ENCODE results near the gene GSTO1. TPM values are rescaled to one million over a fixed set of nuclear protein-coding genes. Genes with fewer than 3 reads are reported as not detected.

The GSTO1 gene
- polyA plus RNA-seq, 1 donor (not counting 4 experiments of a cell fraction or from before 2014, with no cell fraction given): 338 TPM

DNA sequence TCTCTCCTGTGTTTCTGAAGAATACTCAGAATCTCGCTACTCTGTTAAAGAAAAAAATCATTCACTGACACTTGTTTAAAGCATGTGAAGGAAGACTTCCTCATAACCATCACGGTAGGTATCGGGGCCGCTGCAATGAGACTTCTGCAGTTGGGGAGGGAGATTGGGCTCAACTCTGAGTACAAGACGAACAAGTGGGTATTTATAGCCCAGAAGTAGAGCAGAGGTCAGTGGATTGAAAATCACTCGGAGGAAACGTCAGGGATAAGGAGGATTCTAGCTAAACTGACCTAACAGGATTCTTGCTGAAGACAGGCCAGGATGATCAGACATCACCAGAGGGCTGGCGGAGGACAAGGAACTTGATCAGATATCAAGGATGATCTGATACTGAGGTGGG lies 50.2 kb downstream of the GSTO1 start:
- peaks cover 0 to 4% of the 10 kb centered on the region in 2 experiments for H3K36me3 ChIP-seq (ENCODE audit: control insufficient read depth in 2 of 2, extremely low read depth in 1 of 2, insufficient read depth in 2 of 2, low read length in 2 of 2)
- no peaks in the 10 kb centered on the region for H3K79me2 ChIP-seq (ENCODE audit: control insufficient read depth, insufficient read depth, low read length)
- no peak for FAIRE-seq
- H3K9ac ChIP-seq (ENCODE audit: control insufficient read depth, extremely low read depth, insufficient read depth, low read length): no peak overlapping the region
- no peaks in the 10 kb centered on the region for H3K27me3 ChIP-seq (ENCODE audit: control insufficient read depth, extremely low read depth, insufficient read depth, low read length)
- H3K27ac ChIP-seq (ENCODE audit: control insufficient read depth, insufficient read depth, low read length): no peak overlapping the region
- no peak for DNase-seq (ENCODE audit: low read depth, low spot score)
- no peak overlapping the region for H2AFZ ChIP-seq (ENCODE audit: control insufficient read depth, low read length)
- no peak overlapping the region for H3K4me3 ChIP-seq (ENCODE audit: control insufficient read depth in 2 of 3, extremely low read depth in 1 of 3, insufficient read depth in 2 of 3, low read depth in 1 of 3, low read length in 3 of 3)
- peaks cover 15% of the 10 kb centered on the region for H3K4me1 ChIP-seq (ENCODE audit: control insufficient read depth, extremely low read depth, insufficient read depth, low read length)
- TF ChIP-seq, protein P1, sequence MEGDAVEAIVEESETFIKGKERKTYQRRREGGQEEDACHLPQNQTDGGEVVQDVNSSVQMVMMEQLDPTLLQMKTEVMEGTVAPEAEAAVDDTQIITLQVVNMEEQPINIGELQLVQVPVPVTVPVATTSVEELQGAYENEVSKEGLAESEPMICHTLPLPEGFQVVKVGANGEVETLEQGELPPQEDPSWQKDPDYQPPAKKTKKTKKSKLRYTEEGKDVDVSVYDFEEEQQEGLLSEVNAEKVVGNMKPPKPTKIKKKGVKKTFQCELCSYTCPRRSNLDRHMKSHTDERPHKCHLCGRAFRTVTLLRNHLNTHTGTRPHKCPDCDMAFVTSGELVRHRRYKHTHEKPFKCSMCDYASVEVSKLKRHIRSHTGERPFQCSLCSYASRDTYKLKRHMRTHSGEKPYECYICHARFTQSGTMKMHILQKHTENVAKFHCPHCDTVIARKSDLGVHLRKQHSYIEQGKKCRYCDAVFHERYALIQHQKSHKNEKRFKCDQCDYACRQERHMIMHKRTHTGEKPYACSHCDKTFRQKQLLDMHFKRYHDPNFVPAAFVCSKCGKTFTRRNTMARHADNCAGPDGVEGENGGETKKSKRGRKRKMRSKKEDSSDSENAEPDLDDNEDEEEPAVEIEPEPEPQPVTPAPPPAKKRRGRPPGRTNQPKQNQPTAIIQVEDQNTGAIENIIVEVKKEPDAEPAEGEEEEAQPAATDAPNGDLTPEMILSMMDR (optimal IDR thresholded peaks at IDR 0.05 in 1 of 3, IDR thresholded peaks at IDR 0.05 in 1 of 3, conservative IDR thresholded peaks at IDR 0.05 in 1 of 3; ENCODE audit: extremely low read depth in 1 of 3, insufficient read depth in 2 of 3, low read length in 3 of 3): no peak
- H3K4me2 ChIP-seq (ENCODE audit: control insufficient read depth, extremely low read depth, insufficient read depth, low read depth, low read length): no peak overlapping the region
- dilution Hi-C loops (cut with MboI; ENCODE audit: extremely low pct_ligation_motif_present, low sequenced_read_pairs): no loop called here
- H3K9me1 ChIP-seq (ENCODE audit: control insufficient read depth, extremely low read depth, insufficient read depth, low read length): no peaks in the 10 kb centered on the region
- no peaks in the 10 kb centered on the region for H3K9me3 ChIP-seq (ENCODE audit: control insufficient read depth, low read depth, low read length)
- H4K20me1 ChIP-seq (ENCODE audit: control insufficient read depth, extremely low read depth, insufficient read depth, low read length): no peaks in the 10 kb centered on the region

DNA sequence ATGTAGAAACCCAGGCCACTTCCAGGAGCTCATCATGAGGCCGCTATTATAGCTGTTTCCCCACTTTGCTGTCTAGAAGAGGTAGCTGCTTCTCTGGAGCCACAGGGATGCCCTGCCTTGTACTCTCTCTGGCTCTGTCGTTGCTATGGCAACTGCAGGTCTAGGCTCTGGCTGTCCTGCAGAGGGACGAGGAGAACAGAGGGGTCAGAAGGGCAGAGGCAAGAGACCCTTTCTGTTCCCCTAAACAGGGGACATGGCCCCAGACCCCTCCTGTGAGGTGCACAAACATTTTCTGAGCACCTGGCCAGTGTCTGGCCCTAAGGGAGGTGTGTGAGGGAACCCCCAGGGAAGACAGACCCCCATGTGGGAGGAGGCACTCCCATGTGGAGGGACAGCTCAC lies 52.2 kb downstream of the GSTO1 start:
- Histone ChIP-seq H3K27ac (ENCODE audit: control insufficient read depth, insufficient read depth, low read length) (no peak overlapping the region), H3K9me1 (ENCODE audit: control insufficient read depth, extremely low read depth, insufficient read depth, low read length) (no peaks in the 10 kb centered on the region), H4K20me1 (ENCODE audit: control insufficient read depth, extremely low read depth, insufficient read depth, low read length) (peaks cover 5% of the 10 kb centered on the region), H3K9ac (ENCODE audit: control insufficient read depth, extremely low read depth, insufficient read depth, low read length) (no peak overlapping the region), H3K36me3 (ENCODE audit: control insufficient read depth in 2 of 2, extremely low read depth in 1 of 2, insufficient read depth in 2 of 2, low read length in 2 of 2) (peaks cover 0 to 15% of the 10 kb centered on the region in 2 experiments), H3K4me3 (ENCODE audit: control insufficient read depth in 2 of 3, extremely low read depth in 1 of 3, insufficient read depth in 2 of 3, low read depth in 1 of 3, low read length in 3 of 3) (no peak overlapping the region), H3K79me2 (ENCODE audit: control insufficient read depth, insufficient read depth, low read length) (no peaks in the 10 kb centered on the region), H3K27me3 (ENCODE audit: control insufficient read depth, extremely low read depth, insufficient read depth, low read length) (no peaks in the 10 kb centered on the region), H3K4me2 (ENCODE audit: control insufficient read depth, extremely low read depth, insufficient read depth, low read depth, low read length) (no peak overlapping the region), H3K4me1 (ENCODE audit: control insufficient read depth, extremely low read depth, insufficient read depth, low read length) (peaks cover 6% of the 10 kb centered on the region), H2AFZ (ENCODE audit: control insufficient read depth, low read length) (no peak overlapping the region), H3K9me3 (ENCODE audit: control insufficient read depth, low read depth, low read length) (no peaks in the 10 kb centered on the region)
- dilution Hi-C loops (cut with MboI; ENCODE audit: extremely low pct_ligation_motif_present, low sequenced_read_pairs): no loop called here
- TF ChIP-seq, protein P1 (optimal IDR thresholded peaks at IDR 0.05 in 1 of 3, IDR thresholded peaks at IDR 0.05 in 1 of 3, conservative IDR thresholded peaks at IDR 0.05 in 1 of 3; ENCODE audit: extremely low read depth in 1 of 3, insufficient read depth in 2 of 3, low read length in 3 of 3): no peak
- no peak for TF ChIP-seq EZH2 (IDR thresholded peaks at IDR 0.05; ENCODE audit: low read length)
- DNase-seq (ENCODE audit: low read depth, low spot score): no peak
- FAIRE-seq: no peak
